Endometrial microvascular endothelial cells (primary cell): ENCODE data around the gene COMMD7. TPM values are rescaled to one million over a fixed set of nuclear protein-coding genes. Genes with fewer than 3 reads are reported as not detected.

ENCODE experiments used
- in situ Hi-C: cut with HindIII; loops from 2 replicates; pipeline ENCODE4 v1.10.0; 2017; ENCODE audit warnings: low sequenced_read_pairs, low pct_unique_long_range_greater_than_20kb; ENCODE audit errors: inconsistent ontology term
- total RNA-seq: library from RNA; depleted of rRNA; stranded (reverse); fragments of >200 nt; gene quantifications from one replicate; pipeline ENCODE4 v1.2.3, GENCODE V29; 2015; ENCODE audit errors: inconsistent ontology term

The COMMD7 gene
- total RNA-seq, 1 donor from 2014 or later = 62.3 TPM

DNA sequence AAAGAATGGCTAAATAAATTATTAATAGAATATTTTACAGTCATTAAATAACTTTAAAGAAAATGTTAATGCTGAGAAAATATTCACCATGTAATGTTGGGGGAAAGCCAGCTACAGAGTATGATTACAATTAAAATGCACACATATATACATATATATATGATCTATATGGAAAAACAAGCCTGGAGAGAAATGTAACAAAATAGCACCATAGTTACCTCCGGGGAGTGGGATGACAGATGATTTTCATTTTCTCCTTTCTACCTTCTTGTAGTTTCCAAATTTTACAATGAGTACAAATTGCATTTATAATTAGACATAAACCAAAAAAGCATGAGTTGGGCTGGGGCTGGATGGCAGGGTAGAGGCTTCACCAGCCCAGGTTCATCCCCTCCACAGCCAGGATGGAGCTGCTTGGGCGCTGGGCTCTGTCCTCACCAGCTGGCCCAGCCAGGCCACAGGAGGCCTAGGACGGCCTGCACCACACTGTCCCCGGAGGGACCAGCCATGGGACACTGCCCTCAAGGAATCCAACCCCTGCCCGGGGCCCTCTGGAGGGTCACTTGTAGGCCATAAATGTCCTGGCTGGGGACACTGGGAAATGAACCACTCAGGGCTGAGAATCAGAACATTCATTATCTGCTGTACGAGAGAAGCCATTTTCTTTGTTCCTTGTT is 79.8 kb downstream of the COMMD7 start:
- in situ Hi-C loops = no loop called here

DNA sequence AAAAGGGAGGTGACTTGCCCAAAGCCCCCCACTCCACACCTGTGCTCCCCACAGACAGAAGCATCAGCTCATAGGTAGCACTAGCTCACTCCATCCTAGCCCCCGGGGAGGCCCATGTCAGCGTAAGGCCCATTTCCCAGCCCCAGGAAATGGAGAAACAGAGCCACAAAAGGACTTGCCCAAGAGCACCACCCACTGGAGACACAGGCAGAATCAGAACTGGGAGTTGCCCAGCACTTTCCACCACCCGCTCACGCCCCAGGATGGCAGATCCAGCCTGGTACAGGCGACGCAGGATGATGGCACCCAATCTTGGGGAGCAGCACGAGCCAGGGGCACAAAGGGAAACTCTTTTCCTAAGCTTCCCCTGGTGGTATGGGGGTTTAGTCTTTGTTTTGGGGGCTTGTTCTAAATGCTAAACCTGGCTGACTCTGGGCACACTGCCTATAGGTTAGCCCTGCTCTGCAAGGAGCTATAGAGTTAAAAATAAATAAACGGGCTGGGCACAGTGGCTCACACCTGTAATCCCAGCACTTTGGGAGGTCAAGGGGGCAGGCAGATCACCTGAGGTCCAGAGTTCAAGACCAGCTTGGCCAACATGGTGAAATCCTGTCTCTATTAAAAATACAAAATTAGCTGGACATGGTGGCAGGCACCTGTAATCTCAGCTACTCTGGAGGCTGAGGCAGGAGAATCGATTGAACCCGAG is 81.3 kb downstream of the COMMD7 start:
- in situ Hi-C loops = no loop called here

DNA sequence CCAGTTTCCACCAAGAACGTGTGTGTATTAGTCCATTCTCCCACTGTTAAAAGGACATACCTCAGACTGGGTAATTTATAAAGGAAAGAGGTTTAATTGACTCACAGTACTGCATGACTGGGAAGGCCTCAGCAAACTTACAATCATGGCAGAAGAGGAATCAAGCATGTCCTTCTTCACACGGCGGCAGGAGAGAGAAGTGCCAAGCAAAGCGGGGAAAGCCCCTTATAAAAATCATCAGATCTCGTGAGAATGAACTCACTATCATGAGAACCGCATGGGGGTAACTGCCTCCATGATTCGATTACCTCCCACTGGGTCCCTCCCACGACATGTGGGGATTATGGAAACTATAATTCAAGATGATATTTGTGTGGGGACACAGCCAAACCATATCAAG is 82.6 kb downstream of the COMMD7 start:
- in situ Hi-C loops = no loop called here

DNA sequence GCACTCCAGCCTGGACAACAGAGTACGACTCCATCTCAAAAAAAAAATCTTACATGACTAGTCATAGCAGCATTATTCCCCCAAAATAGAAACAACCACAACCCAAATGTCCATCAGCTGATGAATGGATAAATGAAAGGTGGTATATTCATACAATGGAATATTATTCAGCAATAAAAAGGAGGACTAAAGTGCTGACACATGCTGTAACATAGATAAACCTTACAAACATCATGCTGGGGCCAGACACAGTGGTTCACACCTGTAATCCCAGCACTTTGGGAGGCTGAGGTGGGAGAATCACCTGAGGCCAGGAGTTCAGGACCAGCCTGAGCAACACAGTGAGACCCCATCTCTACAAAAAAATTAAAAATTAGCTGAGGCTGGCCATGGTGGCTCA is 86.4 kb downstream of the COMMD7 start:
- in situ Hi-C loops = no loop called here

DNA sequence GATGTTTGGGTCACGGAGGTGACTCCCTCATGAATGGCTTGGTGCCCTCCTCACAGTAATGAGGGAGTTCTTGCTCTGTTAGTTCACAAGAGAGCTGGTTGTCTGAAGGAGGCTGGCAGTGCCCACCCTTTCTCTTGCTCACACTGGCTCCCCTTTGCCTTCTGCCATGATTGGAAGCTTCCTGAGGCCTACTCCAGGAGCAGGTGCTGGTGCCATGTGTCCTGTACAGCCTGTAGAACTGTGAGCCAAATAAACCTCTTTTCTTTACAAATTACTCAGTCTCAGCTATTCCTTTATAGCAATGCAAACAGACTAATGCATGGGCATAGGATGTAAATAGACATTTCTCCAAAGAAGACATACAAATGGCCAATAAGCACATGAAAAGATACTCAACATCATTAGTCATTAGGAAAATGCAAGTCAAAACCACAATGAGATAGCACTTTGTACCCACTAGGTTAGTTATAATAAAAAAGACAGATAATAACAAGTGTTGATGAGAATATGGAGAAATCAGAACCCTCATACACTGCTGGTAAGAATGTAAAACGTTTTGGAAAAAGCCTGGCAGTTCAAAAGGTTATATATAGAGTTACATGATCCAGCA is 87.3 kb downstream of the COMMD7 start:
- in situ Hi-C loops = no loop called here

DNA sequence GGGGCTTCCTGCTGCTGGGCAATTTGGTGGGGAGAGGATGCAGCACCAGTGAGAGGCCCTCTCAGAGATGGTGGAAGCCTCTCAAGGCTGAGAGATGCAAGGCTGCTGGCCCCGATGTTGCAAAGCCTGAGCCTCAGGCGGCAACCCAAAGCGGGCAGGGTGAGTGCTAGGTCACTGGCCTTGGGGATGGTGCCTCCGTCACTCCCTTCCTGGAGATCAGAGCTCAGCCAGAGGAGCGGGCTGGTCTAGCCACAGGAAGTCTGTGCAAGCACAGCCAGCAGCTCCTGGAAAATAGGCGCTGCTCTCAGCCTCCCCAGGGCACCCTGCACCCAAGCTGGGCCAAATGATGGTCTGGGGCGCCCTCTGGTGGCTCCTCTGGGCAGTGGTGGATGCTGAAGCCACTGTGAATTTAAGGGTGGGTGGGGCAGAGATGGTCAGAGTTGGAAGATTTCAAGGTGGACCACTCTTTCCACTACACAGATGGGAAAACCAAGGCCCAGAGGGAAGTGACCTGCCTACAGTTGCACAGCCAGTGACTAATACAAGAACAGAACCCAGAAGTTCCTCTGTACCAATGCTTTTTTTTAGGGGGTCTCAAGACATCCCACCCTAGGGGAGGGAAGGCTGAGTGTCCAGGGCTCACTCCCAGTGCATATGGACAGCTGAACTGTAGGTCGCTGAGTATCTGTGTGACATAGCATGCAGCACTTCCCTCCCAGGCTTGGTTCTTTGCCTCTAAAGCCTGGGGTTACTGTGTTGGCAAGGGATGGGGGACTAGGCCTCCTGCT is 90.3 kb downstream of the COMMD7 start:
- in situ Hi-C loops = no loop called here

Other genes starting within 250 kb of the COMMD7 start
- 25.6 TPM for gene NOL4L, start 158.1 kb downstream of the COMMD7 start, total RNA-seq
- not detected for gene C20orf203, start 69.5 kb downstream of the COMMD7 start, total RNA-seq
- 8.7 TPM for gene DNMT3B, start 18.9 kb upstream of the COMMD7 start, total RNA-seq
- 157 TPM for gene MAPRE1, start 76.5 kb upstream of the COMMD7 start, total RNA-seq
- not detected for gene EFCAB8, start 115.5 kb upstream of the COMMD7 start, total RNA-seq